ENCODE measurements around the gene LARGE1.

LARGE1 gene

DNA sequence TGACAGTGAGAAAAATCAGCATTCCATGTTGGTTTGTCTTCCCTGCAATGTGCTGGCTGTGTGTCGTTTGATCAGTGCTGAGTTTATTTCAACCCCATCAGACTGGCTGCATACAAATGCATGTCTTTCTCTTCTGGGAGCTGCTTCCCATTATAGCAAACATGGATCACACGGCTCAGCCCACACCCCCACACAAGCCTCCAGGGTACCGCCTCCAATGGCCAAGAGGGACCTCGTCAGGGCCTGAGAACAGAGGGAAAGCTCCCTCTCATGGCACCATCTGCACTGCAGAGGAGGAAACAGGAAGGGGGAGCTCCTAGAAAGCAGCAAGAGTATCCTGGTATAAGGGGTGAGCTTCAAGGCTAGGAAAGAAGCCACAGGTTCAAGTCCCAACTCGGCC, 214.2 kb downstream of the LARGE1 start:
- DNase-seq: no peak

DNA sequence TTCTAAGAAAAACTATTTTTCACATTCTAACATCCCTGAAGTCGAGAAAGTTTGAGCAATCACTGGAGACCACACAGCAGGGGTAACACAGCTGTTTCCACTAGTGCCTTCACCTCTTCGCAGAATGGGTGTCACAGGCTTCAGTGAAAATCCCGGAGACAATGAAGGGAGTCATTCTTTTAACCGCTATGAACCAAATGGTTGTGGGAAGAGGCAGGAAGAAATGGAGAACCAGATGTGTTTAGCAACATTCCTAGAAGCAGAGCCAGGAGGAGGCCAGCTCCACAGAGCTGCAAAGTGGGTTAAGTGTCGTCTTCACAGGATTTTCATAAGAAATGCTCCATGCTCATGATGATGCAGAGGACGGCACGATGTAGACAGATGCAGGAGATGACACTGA, 221.1 kb downstream of the LARGE1 start:
- no peak for DNase-seq

DNA sequence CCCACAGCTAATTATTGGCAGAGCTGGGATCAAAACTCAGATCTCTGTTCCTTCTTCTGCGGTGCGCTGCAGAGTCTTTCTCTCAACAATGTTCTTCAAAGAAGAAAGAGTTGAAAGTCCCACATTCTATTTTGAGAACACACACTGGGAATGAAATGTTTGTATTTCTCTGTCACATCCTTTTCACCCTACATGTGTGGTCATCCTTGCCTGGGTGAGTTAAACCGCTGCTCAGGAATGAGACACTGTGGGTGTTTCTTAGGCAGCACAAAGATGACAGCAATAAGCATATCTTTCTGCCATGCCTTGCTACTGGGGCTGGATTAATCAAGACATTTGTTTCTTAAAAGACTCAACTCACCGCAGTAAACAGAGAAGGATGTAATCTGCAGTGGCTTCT, 222.6 kb downstream of the LARGE1 start:
- no peak for DNase-seq

DNA sequence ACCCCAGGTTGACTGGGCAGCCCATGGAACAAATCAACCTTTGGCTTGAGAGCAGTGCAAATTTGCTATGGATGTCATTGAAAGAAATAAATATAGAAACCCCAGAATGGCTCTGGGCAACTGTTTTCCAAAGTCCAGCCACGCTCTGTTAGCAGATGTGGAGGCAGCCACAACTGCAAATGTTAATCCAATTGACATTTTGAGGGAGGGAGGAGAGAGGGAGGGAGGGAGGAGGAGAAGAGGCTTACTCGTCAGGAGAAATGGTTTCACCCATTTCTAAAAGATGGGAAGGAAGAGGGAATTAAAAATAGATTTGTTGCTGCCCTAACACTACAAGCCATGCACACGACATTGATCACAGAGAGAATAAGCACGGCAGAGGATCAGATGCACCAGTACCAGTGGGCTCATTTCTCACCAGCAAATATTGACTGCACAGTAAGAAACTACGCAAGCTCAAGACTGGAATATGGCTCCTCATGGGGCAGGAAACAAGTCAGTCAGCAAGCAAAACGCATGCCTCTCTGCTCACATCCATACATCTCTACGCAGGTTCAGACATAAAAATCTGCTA, 229.1 kb downstream of the LARGE1 start:
- DNase-seq: no peak

DNA sequence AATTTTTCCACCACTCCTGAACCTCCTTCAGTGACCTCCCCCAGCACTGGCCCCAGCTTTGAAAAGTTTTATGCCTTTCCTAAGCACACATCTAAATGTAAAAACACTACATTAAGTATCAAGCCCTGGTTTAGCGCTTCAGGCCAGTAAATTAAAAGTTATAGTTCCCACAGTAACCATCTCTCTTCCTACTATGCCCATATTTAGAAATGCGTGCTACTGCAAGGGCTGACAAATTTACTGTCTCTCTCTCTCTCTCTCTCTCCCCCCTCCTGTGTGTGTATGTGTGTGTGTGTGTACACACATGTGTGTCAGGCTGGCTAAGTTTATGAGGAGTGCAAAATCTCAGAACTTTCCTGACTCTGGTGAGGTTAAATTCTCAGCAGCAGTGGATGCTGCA, 231.4 kb downstream of the LARGE1 start:
- no peak for DNase-seq

DNA sequence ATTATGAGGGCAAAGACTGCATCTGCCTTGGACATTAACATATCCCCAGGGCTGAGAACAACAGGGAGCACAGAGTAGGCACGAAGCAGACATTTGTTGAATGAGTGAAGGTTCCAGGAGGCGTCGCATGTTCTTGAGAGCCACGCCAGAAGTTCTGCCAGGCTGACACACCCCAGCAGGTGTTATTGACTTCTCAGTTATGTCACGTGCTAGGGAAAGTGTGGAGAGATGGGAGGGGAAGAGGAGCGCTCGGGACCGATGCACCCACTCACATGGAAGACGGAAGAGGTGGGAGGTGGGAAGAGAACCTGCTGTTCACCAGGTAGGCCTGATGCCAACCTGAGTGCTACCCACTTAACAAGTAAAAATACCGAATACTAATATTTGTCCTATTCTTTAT, 232.8 kb downstream of the LARGE1 start:
- DNase-seq: no peak

DNA sequence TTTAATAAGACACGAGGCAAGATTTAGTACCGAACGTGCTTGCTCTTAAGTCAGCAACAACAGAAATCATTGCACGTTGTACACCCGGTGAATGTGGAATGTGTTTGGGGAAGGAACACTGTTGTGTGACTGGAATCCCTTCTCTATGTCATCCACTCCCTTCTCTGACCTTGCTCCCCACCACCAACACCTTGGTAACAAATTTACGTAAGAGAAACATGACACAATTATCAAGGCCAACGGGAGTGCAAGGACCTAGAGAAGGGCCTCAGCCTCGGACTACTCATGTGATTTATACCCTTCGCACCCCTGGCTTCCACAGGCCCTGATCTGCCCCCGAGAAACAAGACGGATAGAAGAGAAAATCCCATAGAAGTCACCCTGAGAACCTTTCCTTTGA, 236.2 kb downstream of the LARGE1 start:
- DNase-seq: no peak

DNA sequence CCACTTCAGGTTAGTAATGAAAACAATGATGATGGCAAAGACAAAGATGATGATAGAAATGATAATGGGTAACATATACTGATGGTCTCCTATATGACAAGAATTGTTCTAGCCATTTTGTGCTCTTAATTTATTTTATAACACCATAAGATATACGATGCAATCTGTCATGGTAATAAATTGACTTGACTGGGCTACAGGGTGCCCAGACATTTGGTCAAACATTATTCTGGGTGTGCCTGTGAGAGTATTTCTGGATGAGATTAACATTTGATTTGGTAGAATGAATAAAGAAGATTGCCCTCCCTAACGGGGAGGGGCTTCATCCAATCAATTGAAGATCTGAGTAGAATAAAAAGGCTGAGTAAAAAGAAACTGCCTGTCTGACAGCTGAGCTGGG, 237.3 kb downstream of the LARGE1 start:
- no peak for DNase-seq

DNA sequence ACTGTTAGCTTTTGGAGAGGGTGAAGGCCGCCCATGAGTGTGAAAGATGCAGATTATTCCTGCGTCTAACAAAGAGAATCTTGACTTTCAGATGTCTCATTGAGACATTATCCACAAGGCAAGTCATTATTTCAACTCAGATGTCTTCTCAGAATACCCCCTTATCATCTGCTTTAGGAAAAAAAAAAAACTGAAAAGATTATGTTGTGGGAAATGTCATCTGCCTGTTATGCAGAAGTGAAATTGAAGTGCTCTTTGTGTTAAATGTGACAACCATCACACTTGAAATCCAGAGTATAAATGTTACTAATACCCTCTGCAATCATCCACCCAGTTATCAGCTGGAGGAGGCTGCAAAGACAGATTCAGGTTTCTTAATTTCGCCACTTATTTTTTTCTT, 239.6 kb downstream of the LARGE1 start:
- DNase-seq: no peak

DNA sequence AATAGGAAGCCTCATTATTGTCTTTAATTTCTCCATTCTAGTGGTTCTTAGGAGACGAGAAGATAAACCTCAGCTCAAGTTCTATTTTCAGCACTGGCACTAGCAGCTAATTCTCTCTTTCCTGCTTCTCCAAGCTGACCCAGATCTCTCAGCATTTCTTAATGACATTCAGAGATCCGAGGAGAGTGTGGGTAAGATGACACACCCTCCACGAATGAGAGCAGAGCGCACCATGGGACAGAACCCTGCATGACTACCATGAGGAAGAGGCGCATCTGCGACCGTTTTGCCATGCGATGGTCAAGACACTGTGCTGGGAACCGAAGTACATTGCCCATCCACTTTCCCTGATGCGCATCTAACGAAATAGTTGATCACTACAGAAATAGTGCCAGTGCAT, 241.8 kb downstream of the LARGE1 start:
- DNase-seq: no peak

DNA sequence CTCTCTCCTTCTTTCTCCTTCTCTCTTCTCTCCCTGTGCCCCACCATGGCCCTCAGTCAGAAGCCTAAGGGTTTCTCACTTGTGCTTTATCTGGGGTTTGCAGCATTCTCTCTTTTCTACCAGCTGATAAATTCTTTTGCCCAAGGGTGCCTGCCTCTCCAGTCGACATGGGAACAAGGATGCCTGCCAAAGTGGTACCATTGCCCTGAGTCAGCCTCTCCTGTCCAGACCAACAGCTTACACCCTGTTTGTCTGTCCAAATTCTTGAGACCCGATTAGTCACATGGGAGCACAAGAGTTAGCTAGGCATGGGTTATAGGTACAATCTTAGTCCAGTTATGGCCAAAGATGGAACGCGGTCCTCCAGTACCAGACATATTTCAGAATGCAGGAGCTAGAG, 242.7 kb downstream of the LARGE1 start:
- DNase-seq: no peak

DNA sequence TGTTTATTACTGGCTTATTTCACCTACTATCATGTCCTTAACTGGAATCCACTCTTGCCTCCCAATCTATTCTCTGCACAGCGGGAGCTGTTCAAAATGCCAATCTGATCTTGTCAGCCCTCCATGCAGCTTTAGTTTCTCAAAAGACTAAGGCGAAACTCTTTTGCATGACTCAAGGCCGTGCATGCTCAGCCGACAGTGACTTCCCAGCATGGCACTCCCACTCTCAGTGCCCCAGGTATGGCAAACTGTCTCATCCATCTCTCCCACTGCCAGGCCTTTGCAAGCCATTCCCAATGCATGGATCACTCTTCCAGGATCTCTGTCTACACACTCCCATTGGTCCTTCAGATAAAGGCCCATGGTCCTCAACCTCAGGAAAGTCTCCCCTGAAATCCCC, 245.9 kb downstream of the LARGE1 start:
- no peak for DNase-seq

DNA sequence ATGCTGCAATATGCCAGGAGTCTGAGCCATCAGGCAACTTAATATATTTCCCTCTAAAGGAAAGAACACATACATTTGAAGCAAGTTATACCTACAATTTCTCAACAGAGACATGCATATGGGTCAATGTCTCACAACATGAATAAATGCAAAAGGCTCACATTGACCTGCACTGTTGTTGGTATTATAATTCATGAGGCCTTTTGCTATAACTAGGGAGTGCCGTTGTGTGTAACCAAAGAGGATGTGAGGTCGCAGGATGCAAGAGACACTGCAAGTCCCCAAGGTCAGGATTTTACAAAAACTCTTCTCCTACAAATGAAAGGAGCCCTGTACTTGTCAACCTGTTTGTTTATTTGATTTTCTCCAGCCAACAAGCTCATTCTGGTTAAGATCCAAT, 250.5 kb downstream of the LARGE1 start:
- no peak for DNase-seq

DNA sequence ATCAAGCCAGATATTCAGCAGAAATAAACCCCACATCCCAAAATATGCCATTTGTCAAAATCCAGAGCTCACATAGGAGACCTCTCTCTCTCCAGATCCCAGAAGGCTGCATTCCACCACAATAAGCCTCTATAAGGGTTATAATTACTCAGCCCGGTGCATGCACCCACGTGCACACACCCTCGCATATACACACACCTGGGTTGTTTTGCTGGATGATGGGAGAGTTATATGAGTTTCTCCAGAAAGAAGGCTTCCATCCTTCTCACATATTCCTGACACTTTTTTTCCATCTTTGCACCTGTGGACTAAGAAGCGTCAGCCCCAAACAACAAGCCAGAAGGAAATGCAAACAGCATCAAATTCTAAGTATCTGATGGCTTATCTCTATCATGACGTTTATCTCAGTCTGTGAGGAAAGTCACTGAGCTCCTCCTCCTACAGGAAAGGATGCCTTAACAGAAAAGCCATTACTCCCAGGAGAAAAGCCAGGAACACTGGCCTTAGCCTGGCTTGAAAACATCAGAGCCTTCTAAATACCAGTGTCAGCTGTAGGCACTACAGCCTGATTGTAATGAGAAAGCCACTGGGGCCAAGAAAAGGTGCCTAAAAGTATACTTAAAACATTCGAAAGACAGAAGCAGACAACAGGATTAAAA, 253.2 kb downstream of the LARGE1 start:
- DNase-seq: no peak

DNA sequence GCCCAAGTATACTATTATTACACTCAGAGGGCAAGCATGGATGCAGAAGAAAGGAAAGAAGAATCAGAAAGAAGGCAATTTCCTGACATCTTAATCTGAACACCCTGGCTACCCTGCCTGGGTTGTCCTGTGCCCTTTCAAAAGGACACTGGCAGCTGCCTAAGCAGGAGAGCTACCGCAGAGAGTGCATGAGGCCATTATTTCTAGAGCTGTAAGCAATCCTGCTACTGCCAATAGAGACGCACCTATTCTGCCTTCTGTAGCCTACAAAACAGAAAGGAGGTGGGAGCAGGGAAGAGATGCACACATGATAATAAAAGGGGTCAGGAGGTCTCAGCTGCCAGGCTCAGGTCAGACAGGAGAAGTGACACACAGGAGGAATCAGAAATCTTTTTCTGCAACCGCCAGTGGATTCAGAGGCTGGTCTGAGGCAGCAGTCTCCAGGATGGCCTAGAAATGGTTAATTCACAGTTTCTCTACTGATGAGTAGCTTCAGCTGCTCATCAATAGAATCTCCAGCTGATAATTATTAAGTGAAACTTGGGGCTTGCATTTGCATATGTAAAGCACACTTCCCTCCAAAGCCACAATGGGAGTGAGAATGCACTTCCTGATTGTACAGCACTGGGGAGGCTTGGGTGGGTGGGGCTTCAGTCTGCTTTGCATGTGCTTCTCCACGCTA, 253.9 kb downstream of the LARGE1 start:
- DNase-seq: no peak

DNA sequence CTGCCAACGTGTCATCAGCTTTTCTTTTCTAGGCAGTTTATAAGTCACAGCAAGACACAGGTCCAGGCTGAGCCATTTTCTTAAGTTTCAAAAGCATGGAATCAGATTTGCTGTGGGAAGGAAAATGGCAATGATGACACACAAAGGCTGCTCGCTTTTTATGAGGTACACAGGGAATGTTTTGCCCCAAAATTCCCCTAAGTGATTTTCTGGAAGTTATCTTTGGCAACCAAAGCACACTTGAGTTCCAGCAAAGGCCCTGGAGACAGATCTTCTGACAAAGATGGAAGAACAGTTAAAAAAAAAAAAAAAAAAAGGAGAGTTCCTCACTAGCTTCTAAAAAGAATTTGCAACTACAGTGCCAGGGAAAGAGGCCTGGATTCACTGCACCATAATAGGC, 260.8 kb downstream of the LARGE1 start:
- DNase-seq: no peak

DNA sequence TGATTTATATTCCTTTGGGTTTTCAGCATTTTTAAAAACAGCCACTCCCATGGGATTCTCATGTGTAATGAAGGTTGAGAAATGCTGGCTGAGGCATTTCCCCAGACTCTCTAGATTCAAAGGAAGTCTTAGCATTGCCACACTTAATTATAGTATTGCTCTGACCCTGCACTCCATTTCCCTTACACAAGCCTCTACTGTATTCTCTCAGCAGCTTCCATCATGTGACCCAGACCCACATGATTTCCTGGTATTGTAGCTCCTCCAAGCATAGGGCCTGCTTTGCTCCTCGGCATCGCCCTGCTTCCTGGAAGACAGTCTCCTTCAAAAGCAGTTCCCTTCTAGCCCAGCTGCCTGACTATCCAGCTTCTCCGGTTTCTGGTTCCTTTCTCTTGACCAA, 261.5 kb downstream of the LARGE1 start:
- DNase-seq: no peak

DNA sequence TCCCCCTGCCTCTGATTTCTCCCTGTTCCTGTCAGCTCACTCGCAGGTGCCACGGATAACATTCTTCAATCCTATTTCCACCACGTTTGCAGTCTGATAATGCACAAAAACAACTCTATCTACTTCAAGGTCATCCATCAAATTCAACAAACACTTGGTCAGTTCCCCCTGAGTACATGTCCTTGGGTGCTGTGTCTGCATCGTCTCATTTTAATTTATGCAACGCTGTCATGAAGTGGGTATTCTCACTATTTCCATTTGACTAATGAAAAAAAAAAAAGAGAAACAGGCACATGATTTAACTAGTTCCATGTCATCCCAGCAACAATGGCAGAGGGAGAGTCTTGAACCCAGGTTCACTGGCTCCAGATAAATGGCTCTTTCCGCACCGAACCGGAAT, 262.6 kb downstream of the LARGE1 start:
- no peak for DNase-seq

DNA sequence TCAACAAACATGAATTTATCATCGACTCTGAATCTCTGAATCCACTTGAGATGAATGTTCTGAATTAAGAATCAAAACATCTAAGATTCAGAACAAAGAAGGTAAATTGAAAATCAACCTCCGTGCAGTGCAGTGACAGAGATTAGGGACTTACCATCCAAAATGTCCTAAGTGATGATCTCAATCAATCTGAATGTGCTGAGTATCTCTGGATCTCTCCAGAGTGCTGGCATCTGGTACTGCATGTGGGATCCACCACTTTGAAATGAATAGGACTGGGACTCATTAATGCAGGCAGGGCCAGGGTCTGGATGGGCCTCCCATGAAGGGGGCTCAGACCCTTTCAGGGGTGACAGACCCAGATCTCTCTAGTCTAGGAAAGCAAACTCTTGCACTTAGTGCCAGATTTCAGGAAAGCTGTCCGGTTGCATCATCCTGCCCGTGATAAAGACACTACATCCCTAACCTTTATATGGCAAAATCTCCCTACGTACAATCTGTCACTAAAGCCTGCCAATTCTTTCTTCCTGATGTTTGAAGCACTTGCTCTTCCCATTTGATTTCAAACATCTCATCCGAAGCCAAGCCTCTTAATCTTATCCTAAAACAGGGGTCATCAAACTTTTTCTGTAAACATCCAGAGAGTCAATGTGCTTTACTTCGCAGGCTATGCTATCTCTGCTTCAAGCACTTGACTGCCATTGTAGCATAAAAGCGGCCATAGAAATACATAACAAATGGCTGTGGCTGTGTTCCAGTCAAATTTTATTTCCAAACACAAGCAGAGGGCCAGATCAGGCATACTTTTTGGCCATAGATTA, 263.3 kb downstream of the LARGE1 start:
- no peak for DNase-seq

DNA sequence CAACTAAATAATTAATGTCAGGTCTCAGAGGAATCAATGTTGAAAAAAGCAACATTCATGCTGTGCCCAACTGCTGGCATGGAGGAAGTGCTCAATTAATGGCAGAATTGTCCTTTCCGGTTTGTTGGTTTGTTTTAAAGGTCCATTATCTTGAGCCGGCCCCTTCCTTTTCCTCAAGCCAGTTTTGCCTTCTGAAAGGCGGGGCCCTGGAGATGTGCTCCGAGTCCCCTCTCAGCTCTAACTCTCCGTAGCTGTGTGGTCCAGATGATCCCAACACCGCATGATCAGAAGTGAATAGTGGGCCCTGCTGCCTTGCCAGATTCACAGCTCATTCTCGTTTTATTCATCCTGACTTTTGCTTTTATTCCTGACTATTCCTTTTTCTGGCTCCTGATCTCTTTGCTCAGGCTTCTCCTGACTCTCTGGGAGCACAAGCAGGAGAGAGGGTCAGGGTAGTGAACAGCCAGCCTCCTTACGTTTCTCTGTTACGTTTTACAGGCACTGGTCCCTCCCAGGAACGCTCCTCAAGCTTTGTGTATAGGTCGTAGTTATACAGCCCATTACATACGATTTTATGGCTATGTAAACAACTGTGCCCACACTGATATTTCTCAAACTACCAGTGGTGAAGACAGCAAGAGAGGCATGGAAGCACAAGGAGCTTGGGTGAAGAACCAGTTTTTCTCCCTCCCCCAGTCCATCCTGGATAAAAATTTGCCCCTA, 265.9 kb downstream of the LARGE1 start:
- DNase-seq: no peak

DNA sequence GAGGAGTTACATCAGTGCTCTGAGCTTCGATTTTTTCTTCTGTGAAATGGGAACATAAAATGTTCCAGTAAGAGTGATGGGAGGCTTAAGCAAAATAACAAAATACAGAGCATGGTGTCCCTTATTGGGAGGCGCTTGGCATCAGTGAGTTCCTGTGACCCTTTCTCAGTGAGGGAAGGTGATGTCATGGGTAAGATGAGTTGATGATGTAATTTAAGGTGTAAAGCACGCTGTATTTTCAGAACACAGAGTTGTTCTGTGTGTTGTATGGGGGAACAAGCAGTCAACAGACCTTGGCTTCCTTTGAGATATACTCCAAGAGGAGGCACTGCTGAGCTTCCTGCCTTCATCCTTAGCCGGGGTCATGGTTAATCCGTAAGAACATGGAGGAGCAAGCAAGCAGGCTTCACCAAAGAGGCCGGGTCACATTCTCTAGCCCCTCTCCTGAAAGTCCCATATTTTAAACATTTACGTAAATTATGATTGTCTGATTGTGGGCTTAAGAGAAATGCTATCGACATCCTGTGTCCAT, 266.7 kb downstream of the LARGE1 start:
- no peak for DNase-seq

DNA sequence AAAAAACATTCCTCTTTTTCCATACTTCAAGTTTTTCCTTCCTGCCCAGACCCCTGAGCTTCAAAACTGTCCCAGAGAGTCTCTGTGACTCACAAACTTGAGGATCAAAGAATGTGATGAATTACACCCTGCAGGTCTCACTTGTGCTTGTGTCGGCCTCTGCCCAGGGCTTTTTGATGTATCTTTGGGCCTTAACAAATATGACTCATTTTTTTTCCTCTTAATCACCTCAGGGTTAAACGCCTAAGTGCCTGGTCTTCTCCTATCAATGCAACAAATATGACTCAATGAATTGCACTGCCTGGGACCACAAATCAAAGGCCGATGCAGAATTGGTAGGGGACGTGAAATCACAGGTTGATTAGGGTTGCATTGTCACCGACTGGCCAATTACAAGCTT, 267.7 kb downstream of the LARGE1 start:
- DNase-seq: no peak

DNA sequence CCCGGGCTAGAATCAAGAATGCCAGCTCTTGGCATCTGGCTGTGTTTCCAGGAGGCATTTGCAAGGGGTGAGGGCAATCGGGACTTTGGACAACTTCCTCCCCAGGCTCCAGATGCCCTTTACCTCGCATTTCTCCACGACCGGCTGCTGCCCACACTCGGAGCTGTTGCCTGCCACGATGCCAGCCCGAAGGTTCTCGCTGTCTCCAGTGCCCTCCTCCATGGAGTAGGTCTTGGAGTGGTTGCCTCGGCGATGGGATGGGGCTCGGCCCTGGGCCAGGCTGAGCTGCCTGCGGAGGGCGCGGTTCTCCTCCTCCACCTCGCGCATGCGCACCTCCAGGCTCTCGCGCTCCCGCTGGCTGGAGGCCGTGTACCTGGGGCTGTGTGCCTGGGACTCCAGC, 270.0 kb downstream of the LARGE1 start:
- DNase-seq: no peak

All from NCI-H2081 treated with DMSO at 0.1 percent for 48 hours (cell line).